GM10847 (cell line): ENCODE measurements around the gene ADSS1.

Experiments used
- POLR2A ChIP-seq: IDR thresholded peaks from 2 replicates; pipeline ENCODE4 v1.6.1; 2011; ENCODE audit not compliant: insufficient read length; ENCODE audit errors: extremely low read depth

The ADSS1 gene

DNA sequence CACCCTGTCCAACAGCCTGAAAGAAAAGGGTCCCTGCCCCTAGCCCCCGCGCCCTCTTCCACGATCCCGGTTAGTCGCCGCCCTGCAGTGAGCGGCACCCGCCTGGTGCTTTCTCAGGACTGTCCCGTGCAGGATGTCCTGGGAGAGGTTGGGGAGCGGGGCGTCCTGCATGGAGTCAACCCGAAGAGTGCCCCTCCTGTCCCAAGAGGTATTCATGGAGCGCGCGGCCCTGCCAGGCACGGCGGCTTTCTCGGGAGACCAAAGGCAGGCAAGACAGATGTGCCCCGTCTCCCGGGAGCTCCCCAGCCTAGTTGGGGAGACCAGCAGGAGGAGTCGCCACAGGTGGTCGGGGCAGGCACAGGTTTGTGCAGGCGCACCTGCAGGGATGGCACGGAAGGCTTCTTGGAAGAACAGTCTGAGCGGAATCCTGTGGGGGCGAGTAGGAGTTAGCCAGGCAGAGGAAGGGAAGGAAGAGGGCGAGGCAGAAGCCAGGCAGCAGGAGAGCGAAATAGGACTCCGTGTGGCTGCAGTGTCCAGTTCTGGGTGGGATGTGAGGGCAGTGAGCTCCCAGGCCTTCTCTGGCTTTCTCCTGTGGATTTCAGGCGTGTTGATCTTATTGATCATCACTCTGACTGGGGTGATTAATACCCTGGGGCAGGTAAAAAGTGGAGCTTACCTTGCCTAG is 29.6 kb downstream of the ADSS1 start:
- TF ChIP-seq POLR2A = no peak

DNA sequence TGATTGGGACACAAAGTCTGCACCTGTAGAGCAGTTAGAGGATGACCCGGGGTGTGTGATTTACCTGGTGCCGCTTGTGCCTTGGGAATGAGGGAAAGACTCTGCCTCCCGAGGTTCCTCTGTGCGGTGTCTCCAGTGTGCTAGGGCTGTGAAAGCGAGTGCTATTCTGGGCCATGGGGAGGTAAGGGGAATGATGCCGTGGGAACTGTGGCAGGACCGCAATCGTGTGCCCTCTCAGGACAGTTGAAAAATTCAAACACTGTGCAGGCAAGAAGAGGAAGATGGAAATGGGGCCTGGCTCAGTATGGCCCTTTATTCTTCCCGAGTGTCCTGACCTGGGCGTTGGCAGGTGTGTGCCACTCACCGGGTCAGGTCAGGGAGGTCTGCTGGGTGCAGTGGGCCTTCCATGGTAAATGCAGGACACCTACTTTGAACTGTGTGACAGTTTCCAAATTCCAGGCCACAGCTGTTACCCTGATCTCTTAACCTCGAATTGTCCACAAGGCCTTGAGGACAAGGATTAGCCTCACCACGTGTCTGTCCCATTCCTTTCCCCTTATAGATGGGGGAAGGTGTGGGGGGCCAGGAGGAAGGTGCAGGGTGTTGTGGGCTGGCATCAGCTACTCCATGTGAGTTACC is 30.3 kb downstream of the ADSS1 start:
- TF ChIP-seq POLR2A = no peak

DNA sequence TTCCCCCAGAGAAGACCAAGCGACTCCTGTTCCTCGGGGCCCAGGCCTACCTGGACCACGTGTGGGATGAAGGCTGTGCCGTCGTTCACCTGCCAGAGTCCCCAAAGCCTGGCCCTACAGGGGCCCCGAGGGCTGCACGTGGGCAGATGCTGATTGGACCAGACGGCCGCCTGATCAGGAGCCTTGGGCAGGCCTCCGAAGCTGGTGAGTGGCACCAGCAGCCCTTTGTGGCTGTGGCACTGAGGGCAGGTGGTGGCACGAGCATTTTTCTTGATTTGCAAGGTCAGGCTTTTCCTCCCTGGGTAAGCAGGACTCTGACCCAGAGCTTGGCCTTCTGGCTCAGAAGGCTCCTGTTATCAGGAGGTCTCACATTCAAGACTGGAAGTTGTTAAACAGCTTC is 31.6 kb downstream of the ADSS1 start:
- no peak for TF ChIP-seq POLR2A

DNA sequence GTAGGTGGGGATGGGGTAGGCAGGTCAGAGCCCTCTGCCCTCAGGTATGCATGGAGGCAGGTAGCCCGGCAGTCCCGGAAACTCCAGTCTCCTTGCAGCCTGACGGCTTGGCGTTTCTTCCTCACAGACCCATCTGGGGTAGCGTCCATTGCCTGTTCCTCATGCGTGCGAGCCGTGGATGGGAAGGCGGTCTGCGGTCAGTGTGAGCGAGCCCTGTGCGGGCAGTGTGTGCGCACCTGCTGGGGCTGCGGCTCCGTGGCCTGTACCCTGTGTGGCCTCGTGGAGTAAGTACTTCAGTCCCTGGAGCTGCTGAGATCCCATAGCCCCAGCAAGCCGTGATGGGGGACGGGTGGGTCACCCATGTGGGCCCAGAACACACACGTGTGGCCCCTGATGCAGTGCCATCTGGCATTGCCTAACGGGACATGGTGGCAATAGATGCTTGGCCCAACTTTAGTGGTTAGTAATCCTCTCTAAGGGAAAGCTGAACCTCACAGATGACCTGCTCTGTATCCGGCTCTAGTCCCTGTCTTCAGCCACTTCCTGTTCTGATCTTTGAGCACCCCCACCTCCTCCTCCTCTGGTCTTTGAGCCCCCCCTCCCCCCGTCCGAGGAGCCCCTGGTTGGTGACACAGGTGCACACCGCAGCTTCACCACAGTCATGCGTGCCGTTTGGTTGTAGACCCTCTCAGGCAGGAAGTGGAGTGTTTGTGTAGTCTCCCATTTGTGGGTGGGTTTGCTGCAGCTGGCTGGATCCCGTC is 32.6 kb downstream of the ADSS1 start:
- no peak for TF ChIP-seq POLR2A

DNA sequence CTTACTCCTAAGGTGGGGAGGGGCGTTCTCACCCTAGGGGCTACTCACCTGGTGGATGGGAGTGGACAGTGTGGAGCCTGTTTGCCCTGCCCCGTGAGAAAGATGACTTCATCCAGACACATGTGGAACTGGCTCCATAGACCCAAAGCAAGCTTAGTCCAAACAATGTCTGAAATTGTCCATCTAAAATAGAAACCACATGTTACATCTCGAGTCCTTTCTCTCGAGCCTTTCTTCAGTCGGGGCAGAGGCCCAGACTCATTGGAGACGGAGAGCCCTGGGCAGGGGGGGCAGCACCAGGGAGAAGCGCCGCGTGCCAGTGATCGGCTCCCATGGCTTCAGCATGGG is 33.2 kb downstream of the ADSS1 start:
- TF ChIP-seq POLR2A = no peak

DNA sequence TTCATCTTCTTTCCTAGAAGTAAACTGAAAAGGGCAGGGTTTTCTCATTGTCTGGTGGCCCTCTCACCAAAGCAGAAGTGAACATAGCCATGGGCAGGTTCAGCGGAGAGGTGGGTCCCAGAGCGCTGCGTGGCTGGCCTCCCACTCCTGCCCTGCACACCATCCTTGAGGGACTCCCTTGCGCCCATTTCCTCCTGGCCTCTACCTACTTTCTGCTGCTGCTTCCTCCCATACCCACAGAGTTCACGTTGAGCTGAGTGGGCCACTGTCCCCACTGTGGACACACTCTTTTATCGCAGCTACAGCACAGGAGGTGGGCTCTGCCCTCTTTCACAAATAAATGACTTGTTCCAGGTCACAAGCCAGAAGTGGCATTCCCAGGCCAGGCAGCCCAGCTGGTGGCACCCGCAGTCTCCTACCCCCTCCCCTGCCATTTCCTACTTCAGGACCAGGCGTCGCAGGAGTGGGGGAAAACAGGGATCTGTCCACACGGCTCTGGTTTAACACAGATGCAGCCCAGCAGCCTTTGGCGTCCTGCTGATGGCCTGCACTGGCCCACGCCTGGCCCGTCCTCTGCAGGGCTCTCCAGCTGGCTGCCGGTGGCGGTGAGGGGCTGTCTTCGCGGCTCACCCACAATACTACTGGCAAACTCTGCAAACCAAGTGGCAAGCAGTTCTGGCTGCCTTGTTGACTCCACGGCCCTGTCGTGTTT is 33.8 kb downstream of the ADSS1 start:
- TF ChIP-seq POLR2A = no peak

DNA sequence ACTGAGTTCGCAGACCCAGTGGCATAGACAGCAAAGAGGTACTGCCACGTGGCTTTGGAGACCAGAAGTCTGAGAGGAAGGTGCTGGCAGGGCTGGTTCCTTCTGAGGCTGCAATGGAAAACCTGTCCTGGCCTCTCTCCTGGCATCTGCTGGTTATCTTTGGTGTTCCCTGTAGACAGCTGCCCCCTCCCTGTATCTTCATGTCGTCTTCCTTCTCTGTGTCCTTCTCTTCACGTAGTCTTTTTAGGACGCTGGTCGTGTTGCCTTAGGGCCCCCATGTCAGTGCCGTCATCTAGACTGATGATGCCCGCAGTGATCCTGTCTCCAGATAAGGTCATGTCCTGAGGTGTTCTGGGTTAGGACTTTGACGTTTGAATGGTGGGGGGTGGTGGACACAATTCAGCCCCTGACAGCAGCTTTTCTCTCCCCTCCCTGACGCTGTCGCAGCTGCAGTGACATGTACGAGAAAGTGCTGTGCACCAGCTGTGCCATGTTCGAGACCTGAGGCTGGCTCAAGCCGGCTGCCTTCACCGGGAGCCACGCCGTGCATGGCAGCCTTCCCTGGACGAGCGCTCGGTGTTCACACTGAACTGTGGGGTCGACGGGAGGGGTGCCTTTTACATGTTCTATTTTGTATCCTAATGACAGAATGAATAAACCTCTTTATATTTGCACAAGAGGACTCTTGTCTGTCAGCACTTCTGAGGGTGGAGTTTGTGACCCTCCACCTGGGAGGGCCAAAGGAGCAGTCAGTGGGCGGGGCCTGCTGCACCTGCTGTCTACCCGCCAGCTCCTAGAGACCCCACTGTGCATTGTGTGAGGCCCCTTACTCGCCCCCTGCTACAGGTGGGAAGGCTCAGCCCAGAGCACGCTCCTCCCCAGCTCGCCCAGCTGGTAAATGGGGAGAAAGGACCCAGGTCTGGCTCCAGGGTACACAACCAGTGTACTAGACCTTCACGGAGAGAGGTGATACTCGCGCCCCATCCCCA is 35.2 kb downstream of the ADSS1 start:
- TF ChIP-seq POLR2A = no peak

DNA sequence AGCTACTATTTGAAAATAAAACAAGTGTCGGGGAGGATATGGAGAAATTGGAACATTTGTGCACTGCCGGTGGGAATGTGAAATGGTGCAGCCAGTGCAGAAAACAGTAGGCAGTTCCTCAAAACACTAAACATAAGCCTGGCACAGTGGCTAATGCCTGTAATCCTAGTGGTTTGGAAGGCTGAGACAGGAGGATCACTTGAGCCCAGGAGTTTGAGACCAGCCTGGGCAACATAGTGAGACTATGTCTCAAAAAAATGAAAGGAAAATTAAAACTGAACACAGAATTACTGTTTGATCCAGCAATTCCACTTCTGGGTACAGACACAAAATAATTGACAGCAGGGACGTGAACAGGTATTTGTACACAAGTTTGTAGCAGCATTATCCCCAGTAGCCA is 41.5 kb downstream of the ADSS1 start:
- TF ChIP-seq POLR2A = no peak

DNA sequence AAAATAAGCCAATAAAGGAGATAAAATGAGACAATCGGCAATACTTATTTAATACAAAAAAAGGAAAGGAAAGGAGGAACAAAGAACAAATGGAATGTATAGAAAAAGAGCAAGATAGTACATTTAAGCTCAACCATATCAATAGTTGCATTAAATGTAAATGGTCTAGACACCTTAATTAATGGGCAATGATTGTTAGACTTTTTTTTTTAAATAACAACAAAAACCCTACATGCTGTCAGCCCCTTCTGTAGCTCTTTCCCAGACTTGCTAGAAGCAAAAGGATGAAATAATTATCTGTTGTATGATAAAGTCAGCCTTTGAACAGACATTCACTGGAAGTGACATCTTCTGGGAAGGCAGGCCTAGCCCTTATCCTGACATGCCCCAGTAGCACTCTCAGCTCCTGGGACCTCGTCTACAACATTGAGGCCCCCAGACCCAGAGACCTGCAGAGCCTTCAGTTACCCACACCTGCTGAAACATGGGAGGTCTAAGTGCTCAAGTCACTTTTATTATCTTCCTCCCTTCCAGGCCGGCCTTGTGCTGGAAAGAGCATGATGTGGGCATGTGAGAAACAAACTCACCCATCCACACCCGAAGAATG is 42.3 kb downstream of the ADSS1 start:
- no peak for TF ChIP-seq POLR2A

DNA sequence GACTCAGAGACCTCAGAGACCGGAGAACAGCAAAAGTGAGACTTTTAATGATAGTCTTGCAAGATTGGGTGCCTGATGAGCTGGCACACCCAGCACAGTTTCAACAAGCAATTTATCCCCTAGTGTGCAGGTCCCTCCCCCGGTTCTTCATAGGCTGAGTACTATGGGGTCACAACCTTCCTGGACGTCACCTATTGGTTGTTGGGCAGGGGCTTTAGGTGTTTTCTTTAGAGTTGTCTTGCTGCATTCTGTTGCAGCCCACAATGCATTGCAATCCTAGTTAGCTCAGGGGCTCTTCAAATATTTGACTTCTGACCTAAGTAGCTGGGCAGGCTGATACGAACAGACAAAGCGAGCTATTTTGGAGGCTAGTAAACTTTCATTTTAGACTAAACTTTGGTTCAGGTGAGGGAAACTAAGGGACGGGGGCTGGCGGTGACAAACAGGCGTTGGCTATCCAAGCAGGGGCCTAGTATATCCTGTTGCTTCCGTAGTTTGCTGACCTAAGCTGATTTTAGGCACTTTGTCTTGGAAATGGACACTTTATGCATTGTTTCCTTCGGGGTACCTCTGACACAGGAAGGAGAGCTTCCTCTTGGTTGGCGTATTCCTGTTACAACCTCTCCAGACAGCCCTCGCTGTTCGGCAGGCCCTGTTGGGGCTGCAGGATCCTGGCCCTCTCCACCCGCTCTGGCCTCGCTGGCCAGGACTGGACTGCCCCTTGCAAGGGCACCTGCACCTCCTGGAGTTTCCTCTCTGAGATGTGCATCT is 43.0 kb downstream of the ADSS1 start:
- TF ChIP-seq POLR2A = no peak

DNA sequence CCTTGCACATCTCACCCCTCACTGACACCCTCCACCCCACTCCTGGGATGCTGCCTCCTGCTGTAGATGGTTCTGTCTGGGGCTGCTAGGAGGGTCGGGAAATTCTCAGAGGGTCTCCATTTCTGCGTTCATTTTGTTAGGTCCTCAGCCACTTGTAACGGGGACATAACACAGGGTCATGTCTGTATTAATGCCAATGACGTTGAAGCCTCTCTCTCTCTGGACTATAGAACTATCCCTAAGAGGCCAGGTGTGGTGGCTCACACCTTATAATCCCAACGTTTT is 43.5 kb downstream of the ADSS1 start:
- TF ChIP-seq POLR2A = no peak

DNA sequence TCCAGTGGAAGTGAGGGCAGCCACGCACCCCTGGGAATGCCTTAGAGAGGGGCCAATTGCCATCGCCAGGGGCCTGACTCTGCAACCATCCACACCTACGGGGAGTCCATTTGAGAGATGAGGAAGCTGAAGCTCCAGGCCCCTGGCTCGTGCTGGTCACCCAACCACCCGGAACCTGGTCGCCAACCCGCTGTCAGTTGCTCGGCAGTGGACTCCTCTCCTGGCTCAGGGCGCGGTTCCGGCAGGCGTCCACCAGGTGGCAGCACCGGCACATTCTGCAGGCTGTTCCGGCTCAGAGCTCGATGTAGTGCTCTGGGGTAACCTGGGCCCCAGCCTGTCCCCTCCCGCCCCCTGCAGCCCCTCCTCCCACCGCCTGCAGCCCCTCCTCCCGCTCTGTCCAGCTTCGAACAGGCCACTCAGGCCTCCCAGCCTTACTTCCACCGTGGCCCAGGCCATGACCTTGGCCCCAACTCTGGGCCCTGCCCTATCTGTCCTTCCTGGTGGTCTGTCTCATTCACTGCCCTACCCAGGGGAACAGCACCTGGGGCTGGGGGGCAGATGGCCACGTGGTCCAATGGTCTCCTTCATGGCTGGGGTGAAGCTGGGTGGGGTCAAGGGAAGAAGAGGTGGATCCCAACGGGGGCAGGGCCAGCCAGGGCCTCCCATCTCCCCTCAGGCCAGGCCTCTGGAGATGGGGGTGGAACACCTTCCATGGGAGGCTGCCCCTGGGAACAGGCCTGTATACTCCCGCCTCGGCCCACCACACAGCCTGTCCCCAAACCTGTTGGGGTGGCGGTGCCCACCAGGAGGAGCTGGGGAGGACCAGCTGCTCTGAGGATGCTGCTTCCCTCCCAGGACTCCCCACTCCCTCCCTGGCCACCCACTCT is 44.7 kb downstream of the ADSS1 start:
- no peak for TF ChIP-seq POLR2A

DNA sequence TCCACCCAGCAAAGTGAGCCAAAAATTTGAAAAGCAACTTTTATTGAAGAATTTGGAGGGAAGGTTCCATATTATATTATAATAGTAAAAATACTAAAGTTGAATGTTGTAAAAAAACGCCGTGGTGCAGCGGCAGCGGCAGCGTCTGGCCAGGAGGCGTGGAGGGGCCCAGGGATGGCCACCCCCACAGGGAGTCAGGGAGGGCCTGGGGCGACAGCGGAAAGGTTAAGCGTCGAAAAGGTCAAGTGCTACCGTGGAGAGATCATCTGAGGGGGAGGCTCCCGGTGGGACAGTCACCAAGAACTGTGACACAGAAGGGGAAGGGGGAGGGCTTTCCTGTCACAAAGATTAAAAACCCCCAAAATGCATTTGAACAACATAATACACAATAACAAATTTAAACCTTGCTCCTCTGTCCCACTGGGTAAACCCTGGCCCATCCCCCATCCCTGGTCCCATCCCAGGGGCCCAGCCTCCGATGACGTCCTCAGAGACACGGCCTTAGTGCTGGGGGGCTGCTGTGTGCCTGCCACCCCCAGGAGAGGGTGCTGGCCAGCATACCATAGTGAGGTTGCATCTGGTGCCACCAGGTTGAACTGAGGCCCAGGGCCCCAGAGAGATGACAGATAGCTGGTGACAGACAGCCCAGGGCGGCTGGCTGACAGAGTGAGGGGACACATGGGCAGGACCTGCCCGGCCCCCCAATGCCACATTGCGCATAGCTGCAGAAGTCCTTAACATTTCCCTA is 45.5 kb downstream of the ADSS1 start:
- TF ChIP-seq POLR2A = no peak
